GM21529 (cell line): ENCODE data around the gene TMEM126A.
"Not testable (repeated sequence)": the region's sequence is repeated elsewhere in the genome, so short reads cannot be mapped to it uniquely, and the experiment has no call there.

Experiments used
- ATAC-seq: cut with Tn5 transposase; IDR thresholded peaks from one replicate; pipeline ENCODE4 v1.9.1; 2021; ENCODE audit not compliant: unreplicated experiment

Gene TMEM126A

GRCh38 chr11:85647604-85648299, at the start of gene TMEM126A:
Gene TMEM126A, plus strand, starts transcription at chr11:85647967. Its CDS starts 2,289 bp downstream, at chr11:85650256.
- peak; percentile 99 for ATAC-seq

- ATAC-seq = no peak
Observed at GRCh38 chr11:85599083-85599482, 48.7 kb upstream of the TMEM126A start.

- no peak for ATAC-seq
Observed at GRCh38 chr11:85602526-85603213, 45.1 kb upstream of the TMEM126A start.

- no peak for ATAC-seq
Observed at GRCh38 chr11:85603220-85603619, 44.5 kb upstream of the TMEM126A start.

- not testable (repeated sequence) for ATAC-seq
Observed at GRCh38 chr11:85606237-85606636, 41.5 kb upstream of the TMEM126A start.

- not testable (repeated sequence) for ATAC-seq
Observed at GRCh38 chr11:85608621-85609020, 39.1 kb upstream of the TMEM126A start.

- not testable (repeated sequence) for ATAC-seq
Observed at GRCh38 chr11:85609286-85609685, 38.5 kb upstream of the TMEM126A start.

GRCh38 chr11:85611643-85612042, 36.1 kb upstream of the TMEM126A start:
- not testable (repeated sequence) for ATAC-seq

- no peak for ATAC-seq
Observed at GRCh38 chr11:85619499-85619898, 28.3 kb upstream of the TMEM126A start.

- ATAC-seq = no peak
Observed at GRCh38 chr11:85620256-85620655, 27.5 kb upstream of the TMEM126A start.

- no peak for ATAC-seq
Observed at GRCh38 chr11:85626496-85626895, 21.3 kb upstream of the TMEM126A start.

- ATAC-seq = no peak
Observed at GRCh38 chr11:85627332-85627997, 20.3 kb upstream of the TMEM126A start, which contains the start of gene DLG2. Gene DLG2, minus strand, starts transcription at chr11:85627344.

- ATAC-seq = peak; percentile 99
Observed at GRCh38 chr11:85627998-85628770, 19.6 kb upstream of the TMEM126A start, which contains the start of gene TMEM126B. Gene TMEM126B, plus strand, starts transcription at chr11:85628593. Its CDS starts 15 bp downstream, at chr11:85628608.

- peak; percentile 7 for ATAC-seq
Observed at GRCh38 chr11:85628771-85629341, 18.9 kb upstream of the TMEM126A start.

- ATAC-seq = no peak
Observed at GRCh38 chr11:85634747-85635146, 13.0 kb upstream of the TMEM126A start.

- ATAC-seq = no peak
Observed at GRCh38 chr11:85643191-85643614, 4.6 kb upstream of the TMEM126A start.

- ATAC-seq = peak; percentile 6
Observed at GRCh38 chr11:85647078-85647477, 689 bp upstream of the TMEM126A start.

GRCh38 chr11:85651118-85651517, 3.4 kb downstream of the TMEM126A start:
- ATAC-seq = no peak

- ATAC-seq = no peak
Observed at GRCh38 chr11:85652786-85653447, 5.2 kb downstream of the TMEM126A start.

- not testable (repeated sequence) for ATAC-seq
Observed at GRCh38 chr11:85654343-85654742, 6.6 kb downstream of the TMEM126A start.
